HG02759 (cell line): ENCODE data around the gene KRT5.
"Not testable (repeated sequence)": the region's sequence is repeated elsewhere in the genome, so short reads cannot be mapped to it uniquely, and the experiment has no call there.

ENCODE experiments used
- ATAC-seq: cut with Tn5 transposase; IDR thresholded peaks from one replicate; pipeline ENCODE4 v1.9.1; 2021; ENCODE audit warnings: mild to moderate bottlenecking, moderate library complexity; ENCODE audit not compliant: unreplicated experiment

KRT5 gene

GRCh38 chr12:52522346-52523011 is 2.3 kb upstream of the KRT5 start:
- ATAC-seq: no peak

- ATAC-seq: no peak
Observed at GRCh38 chr12:52521568-52522266, 1.5 kb upstream of the KRT5 start.

DNA sequence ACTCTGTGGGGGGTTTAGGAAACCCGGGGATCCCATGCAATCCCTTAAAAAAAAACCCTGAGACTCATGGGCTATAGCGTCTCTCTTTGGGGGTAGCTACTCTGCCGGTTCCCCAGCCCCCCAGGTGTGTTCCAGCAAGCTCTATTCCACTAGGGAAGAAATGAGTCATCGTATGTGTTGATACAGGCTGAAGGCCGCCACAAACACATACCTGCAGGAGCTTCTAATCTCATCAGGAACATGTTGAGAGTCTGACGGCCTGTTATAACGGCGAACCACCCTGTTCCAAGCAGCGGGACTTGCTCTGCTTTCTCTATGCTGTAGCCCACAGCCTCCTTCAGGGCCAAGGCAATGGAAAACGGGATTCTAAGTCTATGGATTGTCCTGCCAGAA is 977 bp upstream of the KRT5 start:
- ATAC-seq: no peak

DNA sequence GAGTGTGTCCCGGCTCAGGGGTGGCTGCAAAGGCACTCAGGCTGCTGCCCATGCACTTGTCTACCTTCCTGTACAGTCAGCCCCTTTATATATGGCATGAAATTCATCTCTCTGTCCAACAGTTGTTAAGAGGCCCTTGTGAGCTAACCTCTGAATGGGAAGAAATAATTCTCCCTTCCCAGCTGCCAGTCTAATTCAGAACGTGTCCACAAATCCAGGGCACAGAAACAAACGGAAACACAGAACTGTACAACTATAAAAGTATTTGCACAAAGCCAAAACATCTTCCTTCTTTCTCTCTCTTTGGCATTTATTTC is 849 bp downstream of the KRT5 start:
- no peak for ATAC-seq

DNA sequence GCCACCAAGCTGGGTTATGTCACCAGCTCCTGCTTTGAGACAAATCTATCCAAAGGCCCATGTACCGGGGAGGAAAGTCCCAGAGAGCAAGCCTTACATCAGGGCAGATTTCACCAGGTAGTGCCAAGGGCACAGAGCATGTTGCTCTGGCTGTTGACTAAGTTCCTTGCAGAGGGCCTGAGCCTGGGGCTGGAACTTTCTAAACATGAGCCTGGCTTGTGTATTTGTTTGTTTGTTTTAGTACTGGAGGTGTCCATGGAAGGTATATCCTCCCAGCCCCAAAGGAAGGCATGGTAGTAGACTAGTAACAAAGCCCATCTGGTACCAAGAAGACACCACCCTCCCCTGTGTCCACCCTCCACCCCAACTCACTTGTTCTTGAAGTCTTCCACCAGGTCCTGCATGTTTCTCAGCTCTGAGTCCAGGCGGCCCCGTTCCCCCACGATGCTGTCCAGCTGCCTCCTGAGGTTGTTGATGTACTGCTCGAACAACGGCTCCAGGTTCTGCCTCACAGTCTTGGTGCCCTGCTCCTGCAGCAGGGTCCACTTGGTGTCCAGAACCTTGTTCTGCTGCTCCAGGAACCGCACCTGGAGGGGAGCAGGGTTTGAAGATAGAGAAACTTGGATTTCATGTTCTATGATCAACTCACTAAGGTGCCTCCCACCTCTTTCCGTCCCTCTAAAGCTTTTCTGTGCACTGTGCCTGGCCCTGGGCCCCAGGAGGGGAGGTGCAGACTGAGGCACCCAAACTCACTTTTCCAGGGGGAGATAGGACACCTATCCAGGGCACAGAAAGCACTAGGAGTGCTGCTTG is 1.4 kb downstream of the KRT5 start:
- no peak for ATAC-seq

DNA sequence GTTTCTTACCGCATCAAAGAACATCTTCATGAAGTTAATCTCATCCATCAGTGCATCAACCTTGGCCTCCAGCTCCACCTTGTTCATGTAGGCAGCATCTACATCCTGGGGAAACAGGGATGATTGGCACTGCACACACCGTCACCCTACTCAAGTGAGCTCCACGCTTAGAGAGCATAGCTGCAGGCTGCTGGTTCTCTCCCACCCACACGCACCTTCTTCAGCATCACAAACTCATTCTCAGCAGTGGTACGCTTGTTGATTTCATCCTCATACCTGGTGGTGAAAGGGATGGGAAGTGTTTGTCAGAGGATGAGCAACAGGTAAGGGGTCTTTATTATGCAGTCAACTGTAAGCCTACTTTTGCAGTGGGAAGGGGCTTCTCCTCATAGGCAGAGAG is 2.3 kb downstream of the KRT5 start:
- ATAC-seq: no peak

DNA sequence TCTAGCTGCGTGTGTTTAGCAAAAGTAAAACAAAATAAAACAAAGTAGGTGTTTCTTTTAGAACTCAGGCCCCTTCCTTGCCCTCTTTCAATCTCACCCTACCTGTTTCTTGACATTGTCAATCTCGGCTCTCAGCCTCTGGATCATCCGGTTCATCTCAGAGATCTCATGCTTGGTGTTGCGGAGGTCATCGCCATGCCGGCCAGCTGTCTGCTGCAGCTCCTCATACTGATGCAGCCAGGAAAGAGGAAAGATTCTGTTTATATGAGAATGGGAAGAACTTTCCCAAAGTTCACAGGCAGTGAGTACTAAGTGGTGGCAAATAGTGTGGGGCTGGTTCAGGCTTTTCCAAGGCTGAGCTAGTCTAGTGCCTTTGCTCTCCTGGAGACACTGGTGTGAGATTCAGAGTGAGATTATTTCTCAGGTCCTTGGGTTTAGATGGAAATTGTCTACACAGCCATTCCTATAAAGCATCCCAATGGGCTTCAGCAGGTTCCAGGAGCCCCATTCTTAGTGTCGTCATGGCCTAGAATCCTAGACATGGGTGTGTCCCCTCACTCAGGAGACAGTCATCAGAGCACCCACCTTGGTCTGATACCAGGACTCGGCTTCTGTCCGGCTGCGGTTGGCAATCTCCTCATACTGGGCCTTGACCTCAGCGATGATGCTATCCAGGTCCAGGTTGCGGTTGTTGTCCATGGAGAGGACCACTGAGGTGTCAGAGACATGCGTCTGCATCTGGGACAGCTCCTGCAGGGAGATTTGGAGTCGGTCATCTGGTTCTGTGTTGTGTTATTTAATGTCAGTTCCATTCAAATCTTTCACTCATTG is 3.0 kb downstream of the KRT5 start:
- ATAC-seq: no peak

DNA sequence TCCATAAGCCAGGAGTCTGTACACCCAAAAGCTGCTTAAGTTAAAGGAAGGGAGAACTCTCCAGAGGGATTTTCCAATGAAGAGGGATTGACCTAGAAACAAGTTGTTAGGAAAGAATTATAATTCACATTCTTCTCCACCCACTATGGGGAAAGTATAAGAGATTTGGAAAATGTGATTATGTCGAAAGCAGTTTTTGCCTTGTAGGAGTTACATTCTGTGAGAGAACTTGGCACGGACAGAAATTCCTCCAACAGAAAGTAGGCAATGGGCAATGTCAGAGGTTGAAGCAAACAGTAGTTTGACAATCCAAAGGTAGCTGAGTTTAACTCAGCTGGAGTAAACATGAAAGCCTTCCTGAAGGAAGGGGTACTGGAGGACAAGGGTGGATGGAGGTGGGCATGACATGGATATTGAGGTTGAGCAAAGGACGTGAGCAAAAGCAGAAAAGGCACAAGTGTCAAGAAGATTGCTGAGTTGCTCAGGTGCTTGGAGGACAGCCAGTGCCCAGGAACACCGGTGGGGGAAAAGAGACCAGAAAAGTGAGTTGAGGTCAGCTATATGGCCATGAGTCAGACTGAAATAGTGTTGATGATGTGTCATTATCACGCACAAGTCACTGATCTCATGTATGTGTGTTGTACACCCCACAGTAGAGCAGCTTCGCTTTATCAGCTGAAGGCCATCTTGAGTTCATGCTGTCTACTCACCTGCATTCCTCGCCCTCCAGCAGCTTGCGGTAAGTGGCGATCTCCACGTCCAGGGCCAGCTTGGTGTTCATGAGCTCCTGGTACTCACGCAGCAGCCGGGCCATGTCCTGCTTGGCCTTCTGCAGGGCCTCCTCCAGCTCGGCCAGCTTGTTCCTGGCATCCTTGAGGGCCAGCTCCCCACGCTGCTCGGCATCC is 4.0 kb downstream of the KRT5 start:
- ATAC-seq: no peak

DNA sequence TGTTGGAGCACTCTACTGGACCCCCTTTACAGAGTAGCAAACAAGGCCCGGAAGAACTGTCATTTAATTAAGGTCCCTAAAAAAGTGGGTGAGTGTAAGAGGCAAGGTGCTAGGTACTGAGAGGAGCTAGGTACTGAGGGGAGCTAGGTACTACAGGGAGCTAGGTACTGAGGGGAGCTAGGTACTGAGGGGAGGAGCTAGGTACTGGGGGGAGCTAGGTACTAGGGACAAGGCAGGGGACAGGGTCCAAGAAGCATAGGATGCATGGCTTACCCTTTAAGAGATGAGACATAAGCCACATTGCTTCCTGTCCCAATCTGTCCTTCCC is 4.9 kb downstream of the KRT5 start:
- ATAC-seq: no peak

DNA sequence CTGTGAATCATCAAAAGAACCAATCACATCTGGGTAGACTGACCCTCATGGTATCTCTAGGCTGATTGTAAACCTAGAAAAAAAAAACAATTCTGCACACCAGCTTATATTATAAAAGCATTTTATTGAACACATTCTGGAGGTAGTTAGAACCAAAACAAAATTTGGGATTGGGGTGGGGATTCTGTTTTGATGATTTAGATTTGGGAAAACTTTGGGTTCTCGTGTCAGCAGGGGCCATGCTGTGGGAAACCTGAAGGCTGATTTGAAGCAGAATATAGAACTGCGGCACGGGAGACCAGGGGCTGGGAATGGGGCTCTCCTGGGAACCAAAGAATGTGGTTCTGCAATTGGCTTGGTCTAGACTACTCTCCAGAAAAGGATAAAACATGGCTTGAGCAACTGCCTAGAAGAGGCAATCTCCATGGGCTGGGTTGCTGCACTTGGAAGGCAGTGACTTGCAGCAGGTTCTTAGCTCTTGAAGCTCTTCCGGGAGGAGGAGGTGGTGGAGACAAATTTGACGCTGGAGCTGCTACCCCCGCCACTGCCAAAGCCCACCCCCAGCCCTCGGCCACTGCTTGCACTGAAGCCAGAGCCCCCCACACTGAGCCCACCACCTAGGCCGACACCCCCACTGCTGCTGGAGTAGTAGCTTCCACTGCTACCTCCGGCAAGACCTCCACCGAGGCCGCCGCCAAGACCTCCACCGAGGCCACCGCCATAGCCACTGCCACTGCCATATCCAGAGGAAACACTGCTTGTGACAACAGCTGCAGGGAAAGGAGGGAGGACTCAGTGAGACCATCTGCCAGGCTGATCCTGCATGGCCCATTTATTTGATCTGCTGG is 5.5 kb downstream of the KRT5 start:
- ATAC-seq: no peak

- no peak for ATAC-seq
Observed at GRCh38 chr12:52513736-52514135, 6.5 kb downstream of the KRT5 start.

GRCh38 chr12:52508211-52508610 is 12.0 kb downstream of the KRT5 start:
- no peak for ATAC-seq

GRCh38 chr12:52506858-52507715 is 13.1 kb downstream of the KRT5 start:
- no peak for ATAC-seq

DNA sequence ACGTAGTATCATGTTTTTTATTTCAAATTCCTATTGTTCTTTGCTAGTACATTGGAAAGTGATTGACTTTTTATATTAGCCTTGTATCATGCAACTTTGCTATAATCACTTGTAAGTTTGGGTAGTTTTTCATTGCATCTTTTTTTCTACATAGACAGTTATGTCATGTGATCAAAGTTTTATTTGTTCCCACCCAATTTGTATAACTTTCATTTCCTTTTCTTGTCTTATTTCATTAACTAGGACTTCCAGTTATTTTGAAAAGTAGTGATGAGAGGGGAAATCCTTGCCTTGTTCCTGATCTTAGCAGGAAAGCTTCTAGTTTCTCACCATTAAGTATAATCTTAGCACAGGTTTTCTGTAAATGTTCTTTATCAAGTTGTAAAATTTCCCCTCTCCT is 17.3 kb downstream of the KRT5 start:
- no peak for ATAC-seq

GRCh38 chr12:52501490-52501889 is 18.7 kb downstream of the KRT5 start:
- no peak for ATAC-seq

DNA sequence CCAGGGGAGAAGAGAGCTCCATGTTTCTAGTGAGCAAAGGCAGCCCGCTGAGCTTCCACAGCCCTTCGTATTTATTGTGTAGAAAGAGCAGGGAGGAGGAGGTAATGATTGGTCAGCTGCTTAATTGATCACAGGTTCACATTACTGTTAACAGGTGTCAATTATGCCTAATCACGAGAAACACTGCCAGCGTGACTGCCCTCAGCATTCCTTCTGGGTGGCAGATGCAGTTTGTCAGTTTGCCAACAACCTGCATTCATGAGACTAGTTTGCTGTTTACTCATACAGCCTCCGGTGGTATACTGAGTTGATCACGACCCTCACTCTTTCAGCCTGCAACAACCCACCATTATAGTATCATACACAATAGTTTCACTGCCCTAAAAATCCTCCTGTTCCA is 19.6 kb downstream of the KRT5 start:
- not testable (repeated sequence) for ATAC-seq

- no peak for ATAC-seq
Observed at GRCh38 chr12:52499806-52500560, 20.2 kb downstream of the KRT5 start.

- no peak for ATAC-seq
Observed at GRCh38 chr12:52498946-52499345, 21.2 kb downstream of the KRT5 start.
